NOMO-1 treated with DMSO at 0.1 percent for 48 hours (cell line): ENCODE results near the gene PKD2L1.
"Not testable (repeated sequence)": the region's sequence is repeated elsewhere in the genome, so short reads cannot be mapped to it uniquely, and the experiment has no call there.

Experiments used
- DNase-seq: peaks from one replicate; lab custom pipeline; 2025; ENCODE audit not compliant: unreplicated experiment; lab: John Stamatoyannopoulos, UW

Gene PKD2L1

GRCh38 chr10:100330079-100330478 lies at the start of gene PKD2L1:
PKD2L1 (minus strand) TSS chr10:100330228; CDS start chr10:100330103, 125 bp downstream.
- no peak for DNase-seq

DNA sequence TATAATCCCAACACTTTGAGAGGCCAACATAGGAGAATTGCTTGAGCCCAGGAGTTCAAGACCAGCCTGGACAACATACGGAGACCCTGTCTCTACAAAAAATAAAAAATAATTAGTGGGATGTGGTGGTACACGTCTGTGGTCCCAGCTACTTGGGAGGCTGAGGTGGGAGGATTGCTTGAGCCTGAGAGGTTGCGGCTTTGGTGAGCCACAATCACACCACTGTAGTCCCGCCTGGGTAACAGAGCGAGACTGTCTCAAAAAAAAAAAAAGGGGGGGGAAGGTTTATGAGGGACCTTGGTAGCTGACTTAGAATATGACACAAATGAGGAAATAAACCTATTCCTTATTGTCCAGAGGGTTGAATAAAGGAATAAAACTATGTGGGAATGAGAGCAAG lies 47.8 kb upstream of the PKD2L1 start:
- no peak for DNase-seq

DNA sequence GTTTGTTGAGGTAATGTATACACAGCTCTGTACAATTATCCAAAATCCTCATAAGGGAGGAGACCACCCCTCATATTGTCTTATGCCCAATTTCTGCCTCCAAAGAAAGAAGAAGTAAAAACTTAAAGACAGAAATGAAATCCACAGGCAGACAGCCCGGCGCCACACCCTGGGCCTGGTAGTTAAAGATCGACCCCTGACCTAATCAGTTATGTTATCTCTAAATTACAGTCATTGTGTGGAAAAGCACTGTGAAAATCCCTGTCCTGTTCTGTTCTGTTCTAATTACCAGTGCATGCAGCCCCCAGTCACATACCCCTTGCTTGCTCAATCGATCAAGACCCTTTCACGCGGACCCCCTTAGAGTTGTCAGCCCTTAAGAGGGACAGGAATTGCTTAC lies 46.6 kb upstream of the PKD2L1 start:
- DNase-seq: not testable (repeated sequence)

DNA sequence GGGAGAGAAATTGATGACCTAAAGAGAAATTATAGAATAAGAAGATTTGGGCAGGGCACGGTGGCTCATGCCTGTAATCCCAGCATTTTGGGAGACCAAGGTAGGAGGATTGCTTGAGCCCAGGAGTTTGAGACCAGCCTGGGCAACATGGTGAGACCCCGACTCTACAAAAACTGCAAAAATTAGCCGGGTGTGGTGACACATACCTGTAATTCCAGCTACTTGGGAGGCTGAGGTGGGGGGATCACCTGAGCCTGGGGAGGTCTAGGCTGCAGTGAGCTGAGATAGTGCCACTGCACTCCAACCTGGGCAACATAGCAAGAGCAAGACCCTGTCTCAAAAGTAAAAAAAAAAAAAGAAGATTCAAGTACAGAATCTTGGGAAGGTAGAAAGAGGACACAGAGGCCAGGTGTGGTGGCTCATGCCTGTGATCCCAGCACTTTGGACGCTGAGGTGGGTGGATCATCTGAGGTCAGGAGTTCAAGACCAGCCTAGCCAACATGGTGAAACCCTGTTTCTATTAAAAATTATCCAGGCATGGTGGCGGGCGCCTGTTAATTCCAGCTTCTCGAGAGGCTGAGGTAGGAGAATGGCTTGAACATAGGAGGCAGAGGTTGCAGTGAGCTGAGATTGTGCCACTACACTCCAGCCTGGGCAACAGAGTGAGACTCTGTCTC lies 44.8 kb upstream of the PKD2L1 start:
- DNase-seq: not testable (repeated sequence)

GRCh38 chr10:100374200-100374655 lies 44.2 kb upstream of the PKD2L1 start:
- DNase-seq: no peak

DNA sequence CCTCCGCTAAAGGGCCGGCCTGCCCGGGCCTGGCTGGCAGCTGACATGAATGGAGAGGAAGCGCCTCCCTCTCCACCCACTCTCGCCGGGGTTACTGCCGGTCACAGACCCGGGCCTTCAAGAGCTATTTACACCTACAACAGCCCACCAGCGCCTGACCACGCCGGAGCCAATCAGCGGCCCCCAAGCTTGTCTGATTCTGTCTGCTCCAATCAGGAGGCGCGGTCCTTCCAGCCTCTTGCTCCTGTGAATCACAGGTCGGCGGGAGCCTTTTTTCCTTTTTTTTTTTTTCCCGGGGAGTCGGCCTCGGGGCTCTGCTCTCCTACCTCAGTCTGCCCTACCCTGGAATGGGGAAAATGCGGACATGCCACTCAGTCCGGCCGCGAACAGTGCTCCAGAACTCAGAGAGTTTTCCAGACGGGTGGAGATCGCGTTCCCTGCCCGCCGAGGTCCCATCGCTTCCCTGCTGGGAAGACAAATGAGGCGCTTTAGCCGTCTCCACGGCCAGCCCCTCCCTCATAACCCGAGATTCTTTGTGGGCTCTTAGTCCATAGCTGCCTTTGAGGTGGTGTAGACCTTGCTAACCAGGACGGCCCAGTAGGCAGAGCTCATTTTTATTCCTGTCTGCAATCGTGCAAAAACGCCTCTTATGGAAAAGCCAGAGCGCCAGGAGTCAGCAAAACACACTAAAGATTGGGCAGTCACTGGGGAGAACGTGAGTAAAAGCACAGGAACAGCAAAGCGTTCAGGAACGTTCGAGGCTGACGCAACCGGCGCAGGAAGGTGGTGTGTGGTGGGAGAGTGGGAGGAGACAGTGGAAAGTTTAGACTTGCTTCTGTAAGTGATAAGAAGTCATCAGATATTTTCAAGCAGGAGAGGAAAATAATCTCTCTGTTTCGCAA lies 43.5 kb upstream of the PKD2L1 start:
- DNase-seq: peak; percentile 96

- no peak for DNase-seq
These were observed 42.6 kb upstream of the PKD2L1 start for GRCh38 chr10:100372415-100373297.

GRCh38 chr10:100371482-100372027 lies 41.5 kb upstream of the PKD2L1 start:
- peak; percentile 42 for DNase-seq

DNA sequence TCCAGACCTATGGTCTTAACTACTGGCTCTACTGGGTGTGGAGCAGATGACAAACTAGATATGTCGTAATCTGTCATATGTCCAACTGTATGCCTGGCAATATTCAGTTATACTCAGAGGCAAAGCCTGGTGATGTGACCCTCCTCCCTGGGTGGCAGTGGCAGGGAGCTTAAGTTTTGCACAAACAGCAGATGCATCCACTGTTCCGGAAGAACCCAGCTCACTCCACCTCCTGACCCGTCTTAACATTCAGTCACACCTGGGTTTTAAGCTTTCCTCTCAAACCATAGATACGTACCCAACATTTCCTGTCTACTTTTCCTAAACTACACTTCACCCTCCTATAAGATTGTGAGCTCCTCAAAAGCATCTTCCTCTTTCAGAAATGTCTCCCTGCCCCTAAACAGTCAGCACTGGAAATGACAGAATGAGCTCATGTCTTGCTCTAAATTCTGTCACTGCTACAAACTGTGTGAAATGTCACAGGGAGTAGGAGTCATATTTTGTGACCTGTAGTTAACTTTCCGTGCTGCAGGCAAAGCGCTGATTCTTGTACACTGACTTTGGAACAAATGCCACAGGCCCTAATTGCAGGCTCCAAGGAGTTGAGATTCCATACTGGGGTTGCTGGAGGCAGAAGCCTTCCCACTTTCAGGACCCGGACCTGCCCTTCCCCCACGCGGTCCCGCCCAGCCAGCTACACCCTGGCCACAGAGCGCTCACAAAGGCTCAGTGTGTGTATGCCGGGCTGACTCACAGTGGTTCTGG lies 40.9 kb upstream of the PKD2L1 start:
- DNase-seq: peak; percentile 84

DNA sequence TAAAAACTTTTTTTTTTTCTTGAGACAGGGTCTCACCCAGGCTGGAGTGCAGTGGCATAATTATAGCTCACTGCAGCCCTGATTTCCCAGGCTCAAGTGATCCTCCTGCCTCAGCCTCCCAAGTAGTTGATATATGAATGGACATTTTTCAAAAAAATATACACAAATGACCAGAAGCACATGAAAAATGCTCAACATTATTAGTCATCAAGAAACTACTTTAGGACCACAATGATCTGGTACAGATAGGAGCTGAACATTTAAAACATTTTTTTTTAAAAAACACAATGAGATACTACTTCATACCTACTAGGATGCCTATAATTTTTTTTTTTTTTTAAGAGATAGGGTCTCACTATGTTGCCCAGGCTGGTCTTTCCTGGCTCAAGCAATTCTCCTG lies 38.7 kb upstream of the PKD2L1 start:
- DNase-seq: no peak

- DNase-seq: peak; percentile 58
These were observed 34.8 kb upstream of the PKD2L1 start for GRCh38 chr10:100364735-100365391.

GRCh38 chr10:100364175-100364574 lies 34.1 kb upstream of the PKD2L1 start:
- no peak for DNase-seq

- no peak for DNase-seq
These were observed 32.8 kb upstream of the PKD2L1 start for GRCh38 chr10:100362570-100363496.

DNA sequence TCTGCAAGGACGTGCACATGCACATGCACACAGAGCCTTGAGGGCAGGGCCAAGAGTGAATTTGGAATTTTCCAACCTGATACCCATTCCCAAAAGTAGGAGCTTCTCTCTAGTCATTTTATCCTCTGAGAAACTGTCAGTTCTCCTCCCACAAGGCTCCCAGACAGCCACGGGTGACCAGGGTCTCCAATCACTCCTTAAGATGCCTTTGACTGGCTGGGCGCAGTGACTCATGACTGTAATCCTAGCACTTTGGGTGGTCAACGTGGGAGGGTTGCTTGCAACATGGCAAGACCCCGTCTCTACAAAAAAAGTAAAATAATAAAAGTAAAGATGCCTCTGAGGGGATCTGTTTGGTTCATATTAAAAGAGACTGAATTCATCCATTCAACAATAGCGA lies 30.2 kb upstream of the PKD2L1 start:
- DNase-seq: no peak

DNA sequence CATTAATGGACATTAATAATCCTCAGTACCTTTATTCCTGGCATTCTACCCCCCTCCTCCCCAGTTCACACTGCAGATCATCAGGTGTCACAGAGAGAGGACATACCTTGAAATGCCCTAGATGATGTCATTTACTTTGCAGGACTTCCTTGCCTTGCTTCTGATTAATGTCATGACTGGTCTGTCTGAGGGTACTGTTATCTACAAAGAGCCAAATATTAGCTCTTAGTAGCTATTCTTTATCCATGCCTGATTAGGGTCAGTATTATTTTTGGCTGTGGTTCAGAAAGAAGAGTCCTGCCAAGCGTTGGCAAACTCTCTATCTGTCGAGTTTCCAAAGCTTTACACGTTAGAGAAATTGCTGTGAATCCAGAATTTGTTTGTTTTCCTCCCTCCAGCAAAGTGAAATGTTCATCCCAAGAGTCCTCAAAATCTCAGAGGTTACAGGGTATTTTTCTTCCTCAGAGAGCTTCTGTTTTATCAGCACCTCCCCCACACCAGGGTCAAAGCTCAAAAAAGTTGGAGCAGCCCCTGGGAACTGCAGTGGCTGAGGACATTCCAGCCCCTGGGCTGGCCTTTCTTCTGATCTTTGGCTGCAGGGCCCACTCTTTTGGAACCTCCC lies 29.6 kb upstream of the PKD2L1 start:
- no peak for DNase-seq

- DNase-seq: no peak
These were observed 29.0 kb upstream of the PKD2L1 start for GRCh38 chr10:100359030-100359432.

- DNase-seq: no peak
These were observed 27.2 kb upstream of the PKD2L1 start for GRCh38 chr10:100357059-100357858.
